Measurements from ENCODE around the gene RPS6KA3. TPM values are rescaled to one million over a fixed set of nuclear protein-coding genes. Genes with fewer than 3 reads are reported as not detected.

The RPS6KA3 gene
- total and polyA plus RNA-seq, 9 of the 15 experiments (the other 6 are each of a cell fraction or from before 2014, with no cell fraction given), result 10.9 to 61.9 (median 37.4) TPM

GRCh38 chrX:20266810-20267606 is at the start of gene RPS6KA3 (continued):
- TF ChIP-seq CREB1 (IDR thresholded peaks at IDR 0.05) (no peak; the same call in 1 of the 2 replicates), CREB1 (CRISPR knock-in tag; IDR thresholded peaks at IDR 0.05) (no peak), U2AF1 (optimal IDR thresholded peaks at IDR 0.05; ENCODE audit: low read depth, low read length) (no peak), CEBPZ (IDR thresholded peaks at IDR 0.05; ENCODE audit: borderline replicate concordance, low read depth, low read length) (no peak), HNRNPLL (IDR thresholded peaks at IDR 0.05; ENCODE audit: low read depth, low read length, poor library complexity, severe bottlenecking) (peak; percentile 25), SMAD2 (IDR thresholded peaks at IDR 0.05; ENCODE audit: low read depth, low read length) (no peak), RB1 (IDR thresholded peaks at IDR 0.05; ENCODE audit: low read depth) (peak; percentile 70; the same call in 1 of the 2 replicates), RBBP5 (IDR thresholded peaks at IDR 0.05; ENCODE audit: borderline replicate concordance, insufficient read depth, low read length, poor library complexity, severe bottlenecking) (no peak), RAD51 (IDR thresholded peaks at IDR 0.05; ENCODE audit: borderline replicate concordance, low read depth) (no peak), ZBTB5 (IDR thresholded peaks at IDR 0.05) (no peak), ZBTB11 (CRISPR knock-in tag; IDR thresholded peaks at IDR 0.05) (0 out of 6 replicates have a peak, but pooled peaks of 1 of the 3 experiments have one; percentile 37), MNT (conservative IDR thresholded peaks at IDR 0.05) (no peak; a peak in 1 of 4 replicates), RBM34 (IDR thresholded peaks at IDR 0.05; ENCODE audit: borderline replicate concordance, insufficient read depth, low read length) (no peak), SMARCB1 (IDR thresholded peaks at IDR 0.05; ENCODE audit: insufficient read length, low read depth) (no peak), SMAD3 (CRISPR knock-in tag; conservative IDR thresholded peaks at IDR 0.05) (no peak)
